GM10266 (cell line): ENCODE data around the gene FOXO6.

Experiments used
- DNase-seq: peaks from one replicate; pipeline ENCODE4 v3.0.0; 2012; ENCODE audit errors: extremely low spot score
- CTCF ChIP-seq: IDR thresholded peaks from 2 replicates; pipeline ENCODE4 v1.5.1; 2012; ENCODE audit warnings: mild to moderate bottlenecking, low read depth; ENCODE audit not compliant: control insufficient read depth, insufficient read depth; ENCODE audit errors: missing control alignments

Gene FOXO6

GRCh38 chr1:41341365-41341683, 19.9 kb upstream of the FOXO6 start:
- no peak for TF ChIP-seq CTCF
- no peak for DNase-seq

- no peak for DNase-seq
- TF ChIP-seq CTCF = no peak
Observed at GRCh38 chr1:41341772-41342562, 19.3 kb upstream of the FOXO6 start.

- TF ChIP-seq CTCF = no peak
- DNase-seq = no peak
Observed at GRCh38 chr1:41342774-41343355, 18.4 kb upstream of the FOXO6 start.

GRCh38 chr1:41343790-41344699, 17.2 kb upstream of the FOXO6 start:
- no peak for TF ChIP-seq CTCF
- DNase-seq = no peak

- no peak for TF ChIP-seq CTCF
- no peak for DNase-seq
Observed at GRCh38 chr1:41344708-41345159, 16.5 kb upstream of the FOXO6 start.

- TF ChIP-seq CTCF = no peak
- DNase-seq = no peak
Observed at GRCh38 chr1:41345434-41346075, 15.7 kb upstream of the FOXO6 start.
